HG02943 (cell line): Measurements from ENCODE around the gene SHOX.
"Not testable (repeated sequence)": the region's sequence is repeated elsewhere in the genome, so short reads cannot be mapped to it uniquely, and the experiment has no call there.

Source experiments
- ATAC-seq: cut with Tn5 transposase; IDR thresholded peaks from one replicate; pipeline ENCODE4 v1.9.1; 2021; ENCODE audit warnings: mild to moderate bottlenecking, low read depth, moderate library complexity; ENCODE audit not compliant: unreplicated experiment

Gene SHOX

DNA sequence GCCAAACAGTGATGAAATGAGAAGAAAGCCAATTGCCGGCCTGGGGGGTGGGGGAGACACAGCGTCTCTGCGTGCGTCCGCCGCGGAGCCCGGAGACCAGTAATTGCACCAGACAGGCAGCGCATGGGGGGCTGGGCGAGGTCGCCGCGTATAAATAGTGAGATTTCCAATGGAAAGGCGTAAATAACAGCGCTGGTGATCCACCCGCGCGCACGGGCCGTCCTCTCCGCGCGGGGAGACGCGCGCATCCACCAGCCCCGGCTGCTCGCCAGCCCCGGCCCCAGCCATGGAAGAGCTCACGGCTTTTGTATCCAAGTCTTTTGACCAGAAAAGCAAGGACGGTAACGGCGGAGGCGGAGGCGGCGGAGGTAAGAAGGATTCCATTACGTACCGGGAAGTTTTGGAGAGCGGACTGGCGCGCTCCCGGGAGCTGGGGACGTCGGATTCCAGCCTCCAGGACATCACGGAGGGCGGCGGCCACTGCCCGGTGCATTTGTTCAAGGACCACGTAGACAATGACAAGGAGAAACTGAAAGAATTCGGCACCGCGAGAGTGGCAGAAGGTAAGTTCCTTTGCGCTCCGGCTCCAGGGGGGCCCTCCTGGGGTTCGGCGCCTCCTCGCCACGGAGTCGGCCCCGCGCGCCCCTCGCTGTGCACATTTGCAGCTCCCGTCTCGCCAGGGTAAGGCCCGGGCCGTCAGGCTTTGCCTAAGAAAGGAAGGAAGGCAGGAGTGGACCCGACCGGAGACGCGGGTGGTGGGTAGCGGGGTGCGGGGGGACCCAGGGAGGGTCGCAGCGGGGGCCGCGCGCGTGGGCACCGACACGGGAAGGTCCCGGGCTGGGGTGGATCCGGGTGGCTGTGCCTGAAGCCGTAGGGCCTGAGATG lies at the start of gene SHOX:
SHOX (plus strand) TSS at position 180 of the 885 bp plus-strand sequence; CDS start at position 287, 107 bp downstream.
- no peak for ATAC-seq

GRCh38 chrX:581066-581465 lies 49.5 kb upstream of the SHOX start:
- no peak for ATAC-seq

DNA sequence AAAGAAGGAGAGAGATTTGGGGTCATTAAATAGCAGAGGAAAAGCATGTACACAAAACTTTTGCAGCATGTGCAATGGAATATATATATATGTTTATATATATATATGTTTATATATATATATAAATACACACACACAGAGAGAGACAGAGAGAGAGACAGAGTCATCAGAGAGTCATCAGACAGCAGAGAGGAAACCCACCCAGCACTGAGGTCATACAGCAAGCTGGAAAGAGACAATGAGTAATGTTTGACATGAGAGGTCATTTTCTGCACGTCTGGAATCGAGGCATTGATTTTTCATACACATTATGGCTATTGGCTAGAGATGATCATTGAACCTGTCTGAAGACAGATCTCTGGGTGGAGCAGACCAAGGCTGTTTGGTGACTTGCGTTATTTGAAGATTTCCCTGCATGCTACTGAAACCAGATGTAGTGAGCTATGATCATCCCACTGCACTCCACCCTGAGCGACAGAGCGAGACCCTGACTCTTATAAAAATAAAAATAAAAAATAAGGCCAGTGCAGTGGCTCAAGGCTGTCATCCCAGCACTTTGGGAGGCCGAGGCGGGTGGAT lies 48.8 kb upstream of the SHOX start:
- no peak for ATAC-seq

DNA sequence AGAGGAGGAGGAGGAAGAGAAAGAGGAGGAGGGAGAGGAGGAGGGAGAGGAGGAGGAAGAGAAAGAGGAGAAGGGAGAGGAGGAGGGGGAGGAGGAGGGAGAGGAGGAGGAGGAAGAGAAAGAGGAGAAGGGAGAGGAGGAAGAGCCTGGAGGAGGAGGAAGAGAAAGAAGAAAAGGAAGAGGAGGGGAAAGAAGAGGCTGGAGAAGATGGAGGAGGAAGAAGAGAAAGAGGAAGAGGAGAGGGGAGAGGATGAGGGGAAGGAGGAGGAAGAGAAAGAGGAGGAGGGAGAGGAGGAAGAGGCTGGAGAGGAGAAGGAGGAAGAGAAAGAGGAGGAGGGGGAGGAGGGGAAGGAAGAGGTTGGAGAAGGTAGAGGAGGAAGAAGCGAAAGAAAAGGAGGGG lies 46.0 kb upstream of the SHOX start:
- ATAC-seq = no peak

DNA sequence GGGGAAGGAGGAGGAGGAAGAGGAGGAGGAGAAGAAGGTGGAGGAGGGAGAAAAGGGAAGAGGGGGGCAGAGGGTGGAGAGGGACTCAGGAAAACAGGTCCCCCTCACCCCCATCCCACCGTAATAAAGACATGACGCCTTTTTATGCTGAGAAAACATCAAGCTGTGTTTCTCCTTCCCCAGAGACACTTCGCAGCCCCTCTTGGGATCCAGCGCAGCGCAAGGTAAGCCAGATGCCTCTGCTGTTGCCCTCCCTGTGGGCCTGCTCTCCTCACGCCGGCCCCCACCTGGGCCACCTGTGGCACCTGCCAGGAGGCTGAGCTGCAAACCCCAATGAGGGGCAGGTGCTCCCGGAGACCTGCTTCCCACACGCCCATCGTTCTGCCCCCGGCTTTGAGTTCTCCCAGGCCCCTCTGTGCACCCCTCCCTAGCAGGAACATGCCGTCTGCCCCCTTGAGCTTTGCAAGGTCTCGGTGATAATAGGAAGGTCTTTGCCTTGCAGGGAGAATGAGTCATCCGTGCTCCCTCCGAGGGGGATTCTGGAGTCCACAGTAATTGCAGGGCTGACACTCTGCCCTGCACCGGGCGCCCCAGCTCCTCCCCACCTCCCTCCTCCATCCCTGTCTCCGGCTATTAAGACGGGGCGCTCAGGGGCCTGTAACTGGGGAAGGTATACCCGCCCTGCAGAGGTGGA lies 45.3 kb upstream of the SHOX start:
- ATAC-seq = no peak

GRCh38 chrX:586351-586750 lies 44.2 kb upstream of the SHOX start:
- ATAC-seq = no peak

- ATAC-seq = not testable (repeated sequence)
Measured at GRCh38 chrX:589261-589660, 41.3 kb upstream of the SHOX start.

GRCh38 chrX:590693-591404 lies 39.7 kb upstream of the SHOX start:
- ATAC-seq = no peak

DNA sequence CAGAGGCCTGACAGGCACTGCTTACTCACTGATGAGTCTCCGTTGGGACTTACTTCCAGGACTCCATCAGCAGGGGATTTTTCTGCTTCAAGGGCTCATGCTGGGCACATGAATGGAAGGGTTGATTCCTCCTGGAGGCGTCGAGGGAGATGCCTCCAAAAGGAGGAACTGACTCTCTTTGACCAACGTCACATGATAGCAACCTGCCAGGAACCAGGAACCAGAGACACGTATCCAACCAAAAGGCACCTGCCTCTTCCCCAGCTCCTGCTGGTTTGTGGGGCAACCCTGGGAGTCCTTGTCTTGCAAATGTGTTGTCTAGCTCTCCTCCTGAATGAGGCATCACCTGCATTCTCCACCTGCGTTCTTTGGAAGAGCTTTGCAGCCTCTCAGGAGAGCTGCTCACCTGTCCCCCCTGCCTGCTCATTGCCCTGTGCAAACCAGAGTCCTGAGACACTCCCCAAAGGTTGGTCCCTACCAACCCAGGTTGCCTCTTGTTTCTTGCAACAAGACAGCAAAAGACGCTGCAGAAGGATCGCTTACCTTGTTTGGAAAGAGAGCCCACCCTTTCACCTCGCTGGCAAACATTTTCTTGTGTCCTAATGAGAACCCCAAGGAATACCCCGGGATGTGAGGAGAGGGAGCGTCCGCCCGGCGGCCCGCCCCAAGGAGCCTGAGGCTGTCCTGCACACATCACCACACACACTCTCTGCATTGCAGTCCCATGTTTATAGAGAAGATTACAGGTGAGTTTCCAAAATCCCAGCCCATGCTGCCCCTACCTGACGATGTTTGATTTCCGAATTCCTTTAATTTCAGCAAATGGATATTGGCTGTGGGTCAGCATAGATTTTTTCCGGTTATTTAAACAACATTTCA lies 30.5 kb upstream of the SHOX start:
- no peak for ATAC-seq

- not testable (repeated sequence) for ATAC-seq
Measured at GRCh38 chrX:603029-603428, 27.6 kb upstream of the SHOX start.

GRCh38 chrX:604616-605015 lies 26.0 kb upstream of the SHOX start:
- ATAC-seq = not testable (repeated sequence)

GRCh38 chrX:608088-608487 lies 22.5 kb upstream of the SHOX start:
- not testable (repeated sequence) for ATAC-seq

DNA sequence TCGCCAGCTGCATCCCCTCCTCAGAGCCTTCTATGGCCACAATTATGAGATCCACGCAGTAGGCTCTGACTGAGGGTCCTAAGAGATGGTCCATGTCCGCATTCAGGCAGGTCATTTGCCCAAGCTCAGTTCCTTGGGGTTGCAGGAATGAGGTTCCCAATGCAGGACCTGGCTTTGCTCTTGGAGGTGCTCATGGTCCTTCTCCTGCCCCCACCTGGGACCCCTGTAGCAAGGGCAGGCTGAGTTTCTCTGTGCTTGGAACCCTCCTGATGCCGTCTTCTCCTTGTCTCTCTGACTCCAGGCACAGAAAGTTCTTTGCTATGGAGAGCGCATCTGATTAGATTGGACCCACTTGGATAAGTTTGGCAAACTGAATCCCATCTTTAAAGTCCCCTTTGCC lies 16.5 kb upstream of the SHOX start:
- ATAC-seq = no peak

- ATAC-seq = no peak
Measured at GRCh38 chrX:617401-617800, 13.2 kb upstream of the SHOX start.

DNA sequence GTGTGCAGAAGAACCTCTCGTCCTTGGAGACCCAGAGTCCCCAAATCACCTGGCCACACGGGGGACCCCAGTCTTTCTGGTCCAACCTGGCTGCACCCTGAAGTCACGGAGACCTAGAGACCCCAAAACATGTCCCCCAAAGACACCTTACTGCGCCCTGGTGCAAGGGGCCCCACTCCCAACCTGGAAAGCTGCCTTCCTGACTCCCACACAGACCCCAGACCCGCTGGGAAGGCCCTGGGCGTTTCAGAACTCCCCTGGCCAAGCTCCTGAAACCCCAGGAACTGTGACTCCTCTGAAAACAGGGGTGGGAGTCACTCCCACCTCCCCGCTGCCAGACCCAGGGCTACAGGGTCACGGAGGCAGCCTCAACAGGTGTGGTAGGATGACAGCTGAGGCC lies 12.7 kb upstream of the SHOX start:
- ATAC-seq = no peak

- not testable (repeated sequence) for ATAC-seq
Measured at GRCh38 chrX:618304-618703, 12.3 kb upstream of the SHOX start.

DNA sequence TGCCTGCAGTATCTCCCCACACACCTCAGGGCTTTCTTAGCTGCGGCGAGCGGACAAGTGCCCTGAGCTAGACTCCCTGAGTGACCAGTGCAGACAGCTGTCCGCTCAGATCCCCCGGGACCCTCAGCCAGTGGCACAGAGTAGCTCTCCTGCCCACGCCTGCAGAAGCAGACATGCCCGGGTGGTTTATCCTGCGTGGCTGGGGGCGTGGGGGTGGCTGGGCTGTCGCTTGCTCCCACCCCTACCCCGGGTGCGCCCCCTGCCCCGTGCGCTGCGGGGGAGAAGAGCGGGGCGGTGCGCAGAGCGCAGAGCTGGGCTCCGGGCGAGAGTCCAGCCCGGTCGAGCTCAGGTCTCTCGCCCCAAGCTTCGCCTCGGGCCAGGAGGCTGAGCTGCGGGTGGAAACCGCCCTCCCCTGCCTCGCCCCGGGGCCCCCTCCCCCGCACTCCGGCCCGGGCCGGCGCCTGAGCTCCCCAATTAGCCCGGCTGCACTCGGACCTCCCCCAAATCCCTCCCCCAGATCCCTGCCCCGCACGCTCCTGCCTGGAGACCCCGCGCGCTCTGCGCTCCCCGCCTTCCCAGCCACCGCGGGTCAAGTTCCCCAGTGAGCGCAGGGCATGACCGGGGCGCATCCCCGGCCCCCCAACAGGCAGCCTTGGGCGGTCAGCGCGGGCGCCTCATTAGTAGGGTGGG lies 11.7 kb upstream of the SHOX start:
- no peak for ATAC-seq

DNA sequence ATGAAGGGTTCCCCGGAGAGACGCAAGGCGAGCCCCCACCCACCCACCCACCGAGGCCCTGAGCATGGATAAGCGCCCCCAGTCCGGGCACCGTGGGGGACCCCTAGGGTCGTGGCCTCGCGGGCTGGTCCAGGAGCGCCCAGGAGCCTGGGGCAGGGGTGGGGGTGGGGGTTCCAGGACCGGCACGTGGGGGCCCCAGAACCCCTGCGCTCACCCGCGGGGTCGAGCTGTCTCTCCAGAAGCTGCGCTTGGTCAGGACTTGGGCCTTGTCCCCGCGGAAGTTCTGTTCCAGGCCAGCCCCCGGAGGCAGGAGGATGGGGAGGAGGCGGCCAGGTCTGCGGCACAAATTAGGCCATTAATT lies 11.2 kb upstream of the SHOX start:
- no peak for ATAC-seq

DNA sequence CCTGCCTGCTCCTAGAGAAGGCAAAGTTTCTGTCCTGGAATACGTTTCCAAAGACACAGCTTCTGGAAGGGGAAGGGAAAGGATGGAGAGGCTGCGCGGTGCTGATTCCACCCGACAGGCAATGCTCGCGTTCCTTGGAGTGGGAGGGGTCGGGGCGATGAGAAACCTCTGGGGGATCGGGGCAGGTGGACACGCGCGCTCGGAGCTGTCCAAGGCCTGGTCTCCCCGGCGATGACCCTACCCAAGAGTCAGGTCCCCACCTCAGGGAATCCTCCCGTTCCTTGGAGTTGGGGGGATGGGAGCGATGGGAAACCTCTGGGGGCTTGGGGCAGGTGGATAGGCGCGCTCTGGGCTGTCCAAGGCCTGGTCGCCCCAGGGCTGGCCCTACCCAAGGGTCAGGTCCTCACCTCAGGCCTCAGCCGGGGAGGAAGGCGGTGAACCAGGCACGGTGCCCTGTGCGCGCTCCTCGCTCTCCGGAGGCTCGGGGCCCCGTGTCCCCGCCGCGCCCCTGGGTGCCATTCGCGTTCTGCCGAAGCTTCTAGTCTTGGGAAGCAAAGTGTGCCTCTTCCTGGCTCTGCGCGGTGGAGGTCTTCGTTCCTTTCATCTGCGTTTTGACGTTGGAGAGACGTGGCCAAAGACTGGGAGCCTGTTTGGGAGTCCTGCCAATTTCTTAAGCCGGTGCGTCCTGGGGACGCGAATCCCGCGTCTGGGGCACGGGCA lies 10.6 kb upstream of the SHOX start:
- no peak for ATAC-seq
